Measurements from ENCODE around the gene POU3F2. TPM values are rescaled to one million over a fixed set of nuclear protein-coding genes. Genes with fewer than 3 reads are reported as not detected.

Gene POU3F2
- 0.05 TPM for polyA plus RNA-seq (2013, experiment 1 of 2; ENCODE audit: insufficient read length)
- polyA plus RNA-seq (2013, experiment 2 of 2; ENCODE audit: insufficient read length), result not detected

GRCh38 chr6:98834060-98835031 lies at the start of gene POU3F2:
Gene POU3F2 (plus strand): TSS chr6:98834574. CDS start chr6:98834874, 300 bp downstream.
- peak; percentile 85 for DNase-seq

DNA sequence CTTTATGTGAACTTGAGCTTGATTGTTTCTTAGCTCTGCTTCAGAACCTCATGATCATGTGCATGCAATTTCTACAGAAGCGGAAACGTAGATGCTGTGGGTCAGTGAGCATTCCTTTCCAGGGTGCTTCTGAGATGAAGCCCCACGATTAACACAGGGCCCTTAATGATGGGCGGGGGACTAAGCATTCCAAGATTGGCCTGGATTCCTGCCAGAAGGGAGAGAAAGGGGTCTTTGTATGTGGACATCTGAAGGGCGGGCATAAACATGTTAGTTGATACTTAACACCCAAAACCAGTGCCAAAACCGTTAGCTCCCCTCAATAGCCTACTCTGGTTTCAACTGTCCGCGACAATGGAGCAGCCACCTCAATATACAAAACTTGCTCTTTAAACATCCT lies 46.9 kb upstream of the POU3F2 start:
- DNase-seq, result no peak

DNA sequence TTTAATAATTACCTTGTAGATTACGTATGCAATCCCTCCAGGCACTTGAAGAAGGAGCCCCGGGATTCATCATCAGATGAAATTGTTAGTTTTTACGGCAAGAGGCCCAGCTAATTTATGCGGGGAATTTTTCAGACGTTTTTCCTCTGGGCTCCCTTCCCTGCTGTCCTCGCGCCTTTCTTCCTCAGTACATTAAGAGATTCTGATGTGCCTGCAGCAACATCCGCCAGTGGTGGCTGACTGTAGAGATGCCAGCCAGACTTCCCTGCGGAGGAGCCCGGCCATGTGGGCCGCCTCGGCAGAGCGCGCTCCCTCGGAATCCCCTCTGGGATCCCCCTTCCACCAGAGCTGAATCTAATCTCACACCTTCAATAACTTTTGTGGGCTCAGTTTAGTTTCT lies 46.4 kb upstream of the POU3F2 start:
- no peak for DNase-seq

DNA sequence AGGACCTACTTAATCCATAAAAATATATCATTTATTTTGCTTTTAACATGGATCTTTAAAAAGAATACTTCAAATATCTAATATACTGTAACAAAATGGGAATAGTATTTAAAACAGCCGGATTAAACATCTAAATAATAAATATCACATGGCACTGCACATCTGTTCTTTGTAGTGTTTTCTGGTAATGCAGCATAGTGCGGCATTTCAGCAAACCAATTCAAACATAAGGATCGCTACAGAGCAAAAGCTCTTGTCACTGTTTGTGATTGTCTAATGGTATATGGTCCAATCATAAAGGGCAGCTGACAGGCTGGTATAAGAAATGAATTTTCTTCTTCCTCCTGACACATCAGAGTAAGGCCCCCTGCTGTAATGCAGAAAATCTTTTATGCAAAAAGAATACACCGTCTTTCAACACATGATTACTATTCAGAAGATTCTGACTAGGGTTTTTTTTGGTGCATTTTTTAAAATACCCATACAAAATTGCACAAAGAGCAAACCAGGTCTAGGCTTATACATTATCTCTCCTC lies 40.0 kb upstream of the POU3F2 start:
- no peak for DNase-seq

- peak; percentile 62 for DNase-seq
These were observed 37.0 kb upstream of the POU3F2 start for GRCh38 chr6:98797217-98797994.

DNA sequence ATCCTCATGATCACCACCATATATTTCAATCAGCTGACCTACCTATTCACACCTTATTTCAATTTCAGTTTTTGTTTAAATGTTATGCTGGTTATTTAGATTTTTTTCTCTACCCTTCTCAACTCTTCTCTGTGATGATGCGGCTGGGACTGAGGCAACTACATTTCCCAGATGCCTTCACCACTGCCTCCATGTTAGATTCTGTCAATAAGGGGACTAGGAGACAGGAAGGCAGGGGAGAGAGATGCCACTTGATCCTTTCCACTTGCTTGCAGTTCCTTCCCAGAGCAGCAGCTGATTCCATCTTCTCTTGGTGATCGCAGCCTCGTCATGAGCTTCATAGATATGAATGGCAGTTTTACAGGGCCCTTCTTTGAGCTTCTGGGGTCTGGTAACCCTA lies 33.5 kb upstream of the POU3F2 start:
- DNase-seq, result no peak

GRCh38 chr6:98808541-98809210 lies 25.7 kb upstream of the POU3F2 start:
- DNase-seq, result peak; percentile 52

- DNase-seq, result no peak
These were observed 22.2 kb upstream of the POU3F2 start for GRCh38 chr6:98812220-98812619.

DNA sequence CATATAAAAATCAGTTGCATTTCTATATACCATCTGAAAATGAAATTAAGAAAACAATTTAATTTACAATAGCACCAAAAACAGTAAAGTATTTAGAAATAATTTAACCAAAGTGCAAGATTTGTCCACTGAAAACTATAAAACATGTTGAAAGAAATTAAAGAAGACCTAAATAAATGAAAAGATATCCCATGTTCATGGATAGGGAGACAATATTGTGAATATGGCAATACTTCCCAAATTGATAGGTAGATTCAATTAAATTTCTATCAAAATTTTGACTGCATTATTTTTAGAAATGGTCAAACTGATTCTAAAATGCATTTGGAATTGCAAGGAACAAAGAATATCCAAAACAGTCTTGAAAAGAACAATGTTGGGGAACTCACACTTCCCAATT lies 17.6 kb upstream of the POU3F2 start:
- DNase-seq, result no peak

DNA sequence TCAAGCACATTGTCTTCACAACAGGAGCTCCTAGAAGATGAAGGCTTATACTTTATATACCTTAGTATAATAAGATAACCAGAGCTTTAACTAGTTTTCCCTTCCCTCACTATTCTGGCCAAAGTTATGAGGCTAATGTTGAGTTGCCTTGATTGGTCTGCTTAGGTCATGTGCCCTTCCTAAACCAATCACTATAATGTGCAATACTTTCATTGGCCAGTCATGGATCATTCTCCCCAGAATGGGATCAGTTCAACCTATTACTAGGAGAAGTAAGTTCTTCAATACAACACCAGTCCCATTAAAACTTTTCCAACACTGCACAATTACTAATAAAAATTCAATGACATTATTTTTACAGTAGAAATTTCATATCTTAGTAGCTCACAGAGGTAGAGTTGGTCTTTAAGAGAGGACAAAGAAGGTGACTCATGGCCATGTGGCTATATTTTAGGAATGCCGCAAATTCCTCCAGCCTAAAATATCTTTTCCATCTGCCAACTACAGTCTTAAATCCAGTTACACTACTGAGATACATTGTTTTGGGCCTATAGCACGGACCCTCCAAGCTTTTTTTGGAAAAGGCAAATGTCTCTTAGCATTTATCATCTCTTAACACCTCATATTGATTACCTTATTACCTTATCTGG lies 12.5 kb upstream of the POU3F2 start:
- peak; percentile 33 for DNase-seq

DNA sequence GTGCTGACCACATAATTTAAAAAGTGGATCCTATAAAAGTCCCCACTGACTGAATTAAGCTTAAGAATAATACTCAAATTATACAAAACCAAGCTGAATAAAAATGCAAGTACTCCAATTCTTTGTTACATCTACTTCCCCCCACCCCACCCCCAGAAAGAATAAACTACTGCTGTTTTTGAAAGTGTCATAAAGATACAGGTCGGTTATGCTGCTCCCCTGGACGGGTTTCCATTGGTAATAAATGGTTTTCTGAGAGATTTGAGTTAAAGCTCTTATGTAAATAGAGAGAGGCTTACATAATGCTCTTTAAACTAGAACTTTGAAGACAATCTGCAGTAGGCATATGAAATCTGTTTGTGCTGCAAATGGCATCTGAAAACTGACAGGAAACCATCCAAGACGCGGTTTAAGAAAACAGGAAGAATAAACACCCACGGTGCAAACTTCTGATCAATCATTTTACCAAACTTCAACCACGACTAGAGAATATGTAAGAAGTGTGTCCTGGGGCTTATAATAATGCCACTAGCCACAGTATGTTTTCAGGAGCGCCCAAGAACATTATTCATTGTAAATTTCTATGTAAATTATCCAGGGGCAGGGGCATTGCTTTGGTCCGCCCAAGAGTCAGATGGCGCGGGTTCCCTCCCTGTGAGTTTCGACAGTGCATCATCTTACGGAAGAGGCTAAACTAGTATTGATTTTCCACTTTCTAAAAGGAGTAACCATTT lies 10.8 kb upstream of the POU3F2 start:
- no peak for DNase-seq

DNA sequence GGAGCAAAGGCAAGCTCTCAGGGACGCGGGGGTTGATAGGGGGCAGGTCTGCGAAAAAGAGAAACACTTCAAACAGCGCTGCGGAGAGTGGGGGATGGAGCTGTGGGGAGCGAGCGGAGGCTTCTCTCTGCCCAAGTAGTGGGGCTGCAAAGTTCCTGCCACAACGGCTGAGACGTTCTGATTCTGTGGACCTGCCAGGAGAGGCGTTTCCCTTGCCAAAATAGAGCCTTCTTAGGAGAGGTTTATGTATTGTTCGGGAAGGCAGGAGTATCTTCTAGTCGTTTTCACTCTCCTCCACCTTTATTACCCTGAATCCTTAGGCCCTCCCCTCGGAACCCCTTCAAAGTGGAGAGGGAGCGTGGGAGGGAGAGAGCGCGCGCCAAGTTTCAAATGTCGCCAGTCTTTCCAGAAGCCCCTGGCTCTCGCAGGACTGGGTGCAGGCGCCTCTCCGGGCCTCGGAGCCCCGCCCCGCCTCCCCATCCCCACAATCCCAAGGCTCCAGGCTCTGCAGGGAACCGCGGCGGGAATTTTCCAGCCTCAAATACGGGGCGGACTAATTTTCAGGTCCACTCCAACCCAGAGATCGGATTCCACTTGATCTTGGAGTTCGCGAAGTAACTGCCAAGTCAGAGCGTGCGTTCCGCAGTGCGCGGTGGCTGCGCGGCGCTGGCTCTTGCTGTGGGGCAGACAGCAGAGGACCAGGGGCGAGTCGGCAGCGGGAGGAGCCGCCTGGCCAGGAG lies 10.0 kb upstream of the POU3F2 start:
- no peak for DNase-seq

DNA sequence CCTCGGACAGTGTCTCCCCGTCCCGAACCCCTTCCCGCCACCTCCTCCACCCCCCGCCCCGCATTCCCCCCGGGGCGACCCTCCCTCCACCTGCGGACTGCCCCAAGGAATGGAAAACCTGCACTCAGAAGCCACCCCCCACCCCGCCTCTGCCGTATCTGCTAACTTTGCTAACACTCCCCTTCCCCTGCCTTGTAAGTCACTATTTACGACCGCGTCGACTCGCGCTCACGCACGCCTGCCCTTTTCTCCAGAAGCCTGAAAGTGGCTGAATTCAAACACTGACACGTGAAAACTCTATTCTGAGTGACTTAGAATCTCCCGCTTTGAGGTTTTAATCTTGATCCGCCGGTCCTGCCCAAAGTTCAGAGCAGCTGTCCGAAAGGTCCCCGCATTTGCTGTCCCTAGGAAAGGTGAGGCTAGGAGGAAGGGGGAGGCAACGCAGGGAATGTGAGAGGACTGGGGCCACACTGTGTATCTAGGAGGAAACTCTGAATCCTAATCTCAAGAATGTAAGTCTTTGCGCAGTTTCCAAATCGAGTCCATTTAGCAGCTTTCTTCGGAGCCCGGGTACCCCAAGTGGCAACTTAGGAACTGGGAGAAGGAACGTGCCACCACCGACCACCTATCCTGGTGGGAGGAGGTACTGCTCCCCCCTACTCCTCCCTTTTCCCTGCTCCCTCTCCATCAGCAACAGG lies 9.3 kb upstream of the POU3F2 start:
- DNase-seq, result no peak

- DNase-seq, result no peak
These were observed 8.7 kb upstream of the POU3F2 start for GRCh38 chr6:98825600-98826230.

DNA sequence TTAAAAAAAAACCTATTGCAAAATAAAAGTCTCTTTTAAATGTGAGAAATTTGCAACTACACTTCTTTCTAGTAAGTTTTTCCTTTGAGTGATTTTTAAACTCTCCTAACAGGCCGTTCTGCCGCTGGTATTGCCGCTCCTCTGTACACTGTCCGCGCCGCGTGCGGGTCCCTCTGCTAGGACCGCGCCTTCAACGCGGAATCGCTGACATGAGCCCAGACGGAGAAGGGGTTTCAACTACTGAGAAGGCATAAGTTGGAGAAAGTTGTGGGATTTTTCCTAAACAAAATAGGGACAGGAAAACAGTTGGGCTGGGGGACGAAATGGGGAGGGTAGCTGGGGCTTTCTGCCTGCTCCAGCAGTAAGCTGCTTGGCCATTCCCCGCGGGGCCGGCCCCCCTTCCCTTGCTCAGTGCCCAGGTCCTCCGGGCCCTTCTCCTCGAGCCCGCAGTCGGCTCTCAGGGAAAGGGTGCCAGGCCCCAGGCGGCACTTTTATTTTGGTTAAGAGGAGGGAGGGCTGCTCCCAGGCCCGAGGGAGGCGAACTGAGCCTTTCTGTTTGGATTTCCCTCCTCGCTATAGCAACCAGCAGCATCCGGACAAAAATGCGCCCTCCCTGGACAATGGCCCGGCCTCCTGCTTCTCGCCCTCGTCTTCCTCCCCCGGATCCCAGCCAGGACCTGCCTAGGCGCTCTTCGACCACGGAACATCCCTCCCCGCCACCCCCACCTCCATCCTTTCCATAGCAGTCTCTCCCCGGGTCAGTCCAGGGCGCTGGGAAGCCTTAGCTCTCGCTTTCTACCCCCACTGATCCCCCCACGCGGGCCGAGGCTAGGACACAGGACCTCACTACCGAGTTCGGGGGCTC lies 6.8 kb upstream of the POU3F2 start:
- no peak for DNase-seq

- no peak for DNase-seq
These were observed 6.1 kb upstream of the POU3F2 start for GRCh38 chr6:98828211-98828788.

GRCh38 chr6:98828941-98829411 lies 5.4 kb upstream of the POU3F2 start:
- no peak for DNase-seq

DNA sequence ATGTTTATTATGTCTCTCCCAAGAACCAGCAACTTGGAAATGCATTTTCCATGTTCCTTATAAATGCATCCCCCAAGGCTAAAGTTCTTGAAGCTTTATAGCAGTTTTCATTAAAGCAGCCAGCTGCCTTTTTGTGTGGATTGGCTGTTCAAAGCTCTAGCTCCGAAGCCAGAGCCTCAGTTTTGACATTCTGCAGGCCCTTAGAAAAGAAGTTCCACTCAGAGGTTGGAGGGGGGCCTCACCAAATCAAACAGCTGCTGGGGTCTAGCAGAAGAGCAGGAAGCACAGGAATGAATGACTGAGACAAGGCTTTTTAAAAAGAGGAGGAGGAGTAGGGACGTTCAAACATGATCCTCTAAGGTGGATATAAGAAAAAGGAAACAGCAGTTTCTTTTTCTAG lies 4.2 kb upstream of the POU3F2 start:
- DNase-seq, result no peak

Data from fibroblast of skin of back (primary cell).